Measurements from ENCODE around the gene ATXN10. TPM values are rescaled to one million over a fixed set of nuclear protein-coding genes. Genes with fewer than 3 reads are reported as not detected.

ATXN10 gene
- polyA plus RNA-seq, 3 donors, result 40.9 to 64.7 (median 52.3) TPM

DNA sequence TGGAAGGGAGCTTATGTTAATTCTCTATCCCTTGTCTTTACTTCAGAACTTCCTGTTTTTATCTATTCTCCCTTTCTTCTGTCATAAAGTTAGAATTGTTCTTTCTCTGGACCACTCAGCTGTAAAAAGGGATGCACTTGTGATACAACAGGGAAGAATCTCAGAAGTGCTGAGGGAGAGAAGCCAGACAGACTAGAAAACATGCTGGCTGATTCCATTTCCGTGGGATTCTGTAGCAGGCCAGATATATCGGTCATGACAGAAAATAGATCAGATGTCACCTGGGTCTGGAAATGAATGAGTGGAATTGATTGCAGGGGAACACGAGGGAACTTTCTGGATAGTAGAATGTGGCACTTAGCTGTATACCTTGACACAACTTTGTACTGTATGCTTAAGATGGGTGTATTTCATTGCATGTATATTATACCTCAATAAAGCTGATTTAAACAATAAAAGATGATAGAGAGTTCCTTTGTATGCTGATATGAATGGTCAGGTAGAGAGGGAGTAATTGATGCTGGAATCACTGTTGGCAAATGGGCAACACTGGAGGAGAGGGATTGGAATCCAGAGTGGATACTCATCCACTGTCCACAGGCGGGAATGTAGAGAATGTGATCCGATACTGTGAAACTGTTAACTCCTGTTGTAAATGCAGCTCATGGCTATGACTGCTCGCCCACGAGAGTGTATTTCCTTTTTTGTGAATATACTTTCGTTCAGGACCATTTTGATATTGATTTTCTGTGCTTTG is 59.6 kb downstream of the ATXN10 start:
- no peak overlapping the region for H3K27ac ChIP-seq (ENCODE audit: low read depth, low read length)
- WGBS, 3 donors, result 81 to 88% (median 86%) methylated on average over 8 of the region's 8 CpGs

DNA sequence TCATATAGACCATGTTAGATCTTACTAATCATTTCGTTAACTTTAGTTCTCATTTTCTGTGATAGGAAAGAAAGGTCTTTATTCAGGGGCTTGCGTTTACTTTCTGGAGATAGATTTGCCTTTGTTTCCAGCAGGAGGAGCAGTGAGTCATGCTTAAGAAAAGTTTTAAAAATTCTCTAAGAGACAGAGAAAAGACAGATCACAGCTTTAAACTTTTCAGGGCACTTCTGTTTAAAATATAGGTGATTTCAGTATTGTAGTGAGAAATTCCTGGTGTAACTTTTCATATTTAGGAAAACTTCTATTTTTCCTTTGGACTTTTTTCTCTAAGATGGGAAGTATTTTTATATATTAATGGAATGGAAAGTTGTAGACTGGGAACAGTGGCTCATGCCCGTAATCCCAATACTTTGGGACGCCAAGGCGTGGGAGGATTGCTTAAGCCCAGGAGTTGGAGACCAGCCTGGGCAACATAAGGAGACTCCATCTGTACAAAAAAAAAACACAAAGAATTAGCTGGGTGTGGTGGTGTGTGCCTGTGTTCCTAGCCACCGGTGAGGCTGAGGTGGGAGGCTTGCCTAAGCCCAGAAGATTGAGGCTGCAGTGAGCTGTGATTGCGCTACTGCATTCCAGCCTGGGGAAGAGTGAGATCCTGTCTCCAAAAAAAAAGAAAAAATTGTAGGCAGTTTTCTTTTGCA is 60.3 kb downstream of the ATXN10 start:
- H3K27ac ChIP-seq (ENCODE audit: low read depth, low read length), result no peak overlapping the region
- 78 to 89% (median 79%) methylated on average over 7 of the region's 7 CpGs for WGBS, 3 donors

DNA sequence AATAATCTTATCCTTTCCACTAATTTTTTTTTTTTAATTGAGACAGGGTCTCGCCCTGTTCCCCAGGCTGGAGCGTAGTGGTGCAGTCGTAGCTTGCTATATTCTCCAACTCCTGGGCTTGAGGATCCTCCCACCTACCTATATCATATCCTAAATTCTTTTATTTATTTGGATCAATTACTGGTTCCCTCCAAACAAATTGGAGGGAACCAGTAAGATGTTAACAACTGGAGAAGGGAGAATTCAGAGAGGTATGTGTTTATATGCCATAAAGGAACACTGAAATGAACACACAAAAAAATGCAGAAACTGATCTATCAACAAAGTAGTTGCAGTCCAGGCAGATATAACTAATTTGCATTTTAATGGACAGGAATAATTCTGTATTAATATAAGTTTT is 63.6 kb downstream of the ATXN10 start:
- no peak overlapping the region for H3K27ac ChIP-seq (ENCODE audit: low read depth, low read length)
- WGBS, 3 donors, result 96 to 99% (median 98%) methylated on average over 3 of the region's 3 CpGs

DNA sequence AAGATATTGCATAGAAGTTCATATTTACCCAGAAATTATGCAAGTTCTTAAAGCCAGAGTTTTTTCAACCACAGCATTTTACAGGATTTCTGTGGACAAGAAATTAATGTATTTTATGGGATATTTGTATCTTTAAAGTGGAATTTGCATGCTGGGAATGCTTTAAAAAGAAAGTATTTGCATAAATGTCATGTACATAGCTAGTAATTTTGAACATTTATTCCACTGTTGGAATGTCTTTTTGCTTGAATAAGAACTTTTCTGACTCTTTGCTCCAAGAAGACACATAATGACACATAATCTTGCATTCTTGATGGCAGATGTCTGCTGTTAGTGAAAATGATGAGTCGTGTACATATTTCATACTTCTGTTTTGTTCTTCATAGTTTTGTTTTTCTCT is 66.6 kb downstream of the ATXN10 start:
- no peak overlapping the region for H3K27ac ChIP-seq (ENCODE audit: low read depth, low read length)
- 92 to 93% (median 92%) methylated on average over 1 of the region's 1 CpG for WGBS, 3 donors

DNA sequence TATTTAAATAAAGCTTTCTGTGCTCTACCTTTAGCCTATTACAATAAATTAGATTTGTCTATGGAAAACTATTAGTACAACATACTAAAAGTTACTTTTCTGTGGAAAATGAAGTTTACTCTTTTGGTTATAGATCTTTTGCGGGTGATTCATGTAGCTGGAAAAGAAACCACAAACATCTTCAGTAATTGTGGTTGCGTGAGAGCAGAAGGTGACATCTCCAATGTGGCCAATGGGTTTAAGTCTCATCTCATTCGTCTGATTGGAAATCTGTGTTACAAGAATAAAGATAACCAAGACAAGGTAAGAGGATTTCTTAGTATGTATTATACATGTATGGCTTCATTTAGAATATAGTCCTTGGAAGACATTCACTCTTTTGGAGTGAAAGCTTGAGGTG is 68.6 kb downstream of the ATXN10 start:
- H3K27ac ChIP-seq (ENCODE audit: low read depth, low read length), result no peak overlapping the region
- WGBS, 3 donors, result 96 to 100% (median 97%) methylated on average over 3 of the region's 3 CpGs

DNA sequence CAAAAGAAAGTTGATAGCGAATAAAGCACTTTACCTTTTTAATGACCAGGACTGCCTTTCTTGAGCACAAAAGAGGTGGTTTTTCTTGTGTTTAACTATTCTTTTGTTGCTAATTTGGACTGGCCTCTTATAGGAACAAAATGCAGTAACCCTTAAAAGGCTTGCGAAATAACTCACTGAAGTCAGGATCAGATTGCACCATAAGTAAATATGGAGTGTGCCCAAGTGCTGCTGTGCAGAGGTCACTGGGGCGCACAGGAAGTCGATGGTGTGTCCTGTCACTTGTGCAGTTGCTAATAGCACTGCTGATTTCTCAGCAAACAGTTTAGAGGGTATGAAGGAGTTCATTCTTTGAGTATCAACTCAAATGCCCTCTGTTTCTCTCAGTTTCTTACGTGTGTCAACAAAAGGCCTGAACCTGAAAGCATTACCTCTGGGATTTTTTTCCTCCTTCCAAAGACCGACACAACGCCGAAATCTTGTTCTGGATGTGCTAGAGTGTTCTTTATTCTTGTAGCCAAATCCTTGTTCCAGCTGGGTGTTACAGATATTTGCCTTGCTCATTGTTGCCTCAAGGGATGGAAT is 71.3 kb downstream of the ATXN10 start:
- 61 to 70% (median 62%) methylated on average over 8 of the region's 8 CpGs for WGBS, 3 donors
- H3K27ac ChIP-seq (ENCODE audit: low read depth, low read length), result peak overlapping the region; percentile 44

DNA sequence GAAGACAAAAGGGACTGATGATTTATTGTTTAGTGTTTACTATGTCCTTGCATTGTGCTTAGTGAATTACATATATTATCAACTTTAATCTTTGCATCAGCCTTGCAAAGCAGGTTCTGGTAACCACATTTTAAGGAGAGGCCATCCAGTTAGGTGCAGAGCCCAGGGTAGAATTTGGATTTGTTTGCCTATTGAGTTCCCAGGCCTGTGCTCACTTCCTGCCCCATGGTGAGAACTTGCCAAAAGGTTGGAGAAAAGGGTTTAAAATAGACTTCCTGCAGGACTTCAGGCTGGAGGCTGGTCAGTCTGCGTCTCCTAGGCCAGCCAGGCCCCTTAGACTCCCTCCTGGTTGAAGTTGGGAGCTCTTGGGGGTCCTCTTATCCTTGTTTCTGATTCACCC is 72.1 kb downstream of the ATXN10 start:
- WGBS, 3 donors, result 68 to 79% (median 73%) methylated on average over 1 of the region's 1 CpG
- H3K27ac ChIP-seq (ENCODE audit: low read depth, low read length), result no peak overlapping the region

DNA sequence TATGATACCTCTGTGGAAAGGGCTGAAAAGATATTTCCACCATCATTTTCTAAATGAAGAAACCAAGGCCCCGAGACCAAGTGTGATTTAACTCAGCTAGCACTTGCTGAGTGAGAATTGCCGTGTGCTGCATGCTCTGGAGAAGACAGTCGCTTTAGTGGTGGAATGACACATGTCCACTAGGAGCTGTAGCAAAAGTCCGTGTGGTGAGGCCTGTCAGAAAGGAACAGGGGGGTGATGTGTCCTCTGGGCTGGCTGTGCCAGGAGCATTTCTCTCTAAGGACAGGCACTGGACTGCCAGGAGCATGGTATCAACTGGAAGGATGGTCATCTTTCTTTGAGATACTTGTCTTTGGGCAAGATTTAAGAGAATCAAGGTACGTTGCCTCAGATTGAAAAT is 72.8 kb downstream of the ATXN10 start:
- 72 to 87% (median 82%) methylated on average over 5 of the region's 5 CpGs for WGBS, 3 donors
- H3K27ac ChIP-seq (ENCODE audit: low read depth, low read length), result no peak overlapping the region

DNA sequence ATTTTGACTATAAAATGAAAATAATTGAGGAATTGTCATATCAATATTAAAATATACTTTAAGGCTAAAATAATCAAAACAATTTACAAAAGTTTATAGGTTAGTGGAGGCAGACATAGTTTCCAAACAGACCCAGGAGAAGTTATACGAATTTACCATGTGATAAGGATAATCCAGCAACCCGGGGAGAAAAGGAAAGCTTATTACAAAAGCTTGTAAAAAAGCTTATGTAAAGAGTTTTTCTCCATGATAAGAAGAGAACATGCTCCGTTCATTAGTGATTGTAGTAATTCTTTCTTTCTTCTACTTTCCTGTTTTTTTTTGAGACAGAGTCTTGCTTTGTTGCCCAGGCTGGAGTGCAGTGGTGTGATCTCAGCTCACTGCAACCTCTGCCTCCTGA is 79.0 kb downstream of the ATXN10 start:
- H3K27ac ChIP-seq (ENCODE audit: low read depth, low read length), result no peak overlapping the region
- 85 to 86% (median 85%) methylated on average over 3 of the region's 3 CpGs for WGBS, 3 donors

DNA sequence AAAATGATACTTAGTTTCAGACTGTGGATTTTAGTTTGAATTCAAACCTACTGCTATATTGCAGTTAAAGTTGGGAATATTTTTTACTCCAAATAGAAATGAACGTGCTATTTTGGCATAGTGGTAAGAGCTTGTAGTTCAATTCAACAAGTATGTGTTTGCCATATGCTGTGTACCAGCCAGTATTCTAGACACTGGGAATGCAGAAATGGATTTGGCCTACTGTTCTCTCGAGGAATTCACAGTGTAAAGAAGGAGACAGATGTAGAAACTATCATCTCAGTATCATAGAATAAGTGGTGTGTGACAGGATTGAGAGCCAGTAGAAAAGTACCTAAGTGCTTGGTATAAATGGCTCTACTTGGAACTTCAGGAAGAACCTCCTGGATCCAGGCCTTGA is 80.4 kb downstream of the ATXN10 start:
- H3K27ac ChIP-seq (ENCODE audit: low read depth, low read length), result no peak overlapping the region
- 93 to 94% (median 94%) methylated on average over 2 of the region's 2 CpGs for WGBS, 3 donors

DNA sequence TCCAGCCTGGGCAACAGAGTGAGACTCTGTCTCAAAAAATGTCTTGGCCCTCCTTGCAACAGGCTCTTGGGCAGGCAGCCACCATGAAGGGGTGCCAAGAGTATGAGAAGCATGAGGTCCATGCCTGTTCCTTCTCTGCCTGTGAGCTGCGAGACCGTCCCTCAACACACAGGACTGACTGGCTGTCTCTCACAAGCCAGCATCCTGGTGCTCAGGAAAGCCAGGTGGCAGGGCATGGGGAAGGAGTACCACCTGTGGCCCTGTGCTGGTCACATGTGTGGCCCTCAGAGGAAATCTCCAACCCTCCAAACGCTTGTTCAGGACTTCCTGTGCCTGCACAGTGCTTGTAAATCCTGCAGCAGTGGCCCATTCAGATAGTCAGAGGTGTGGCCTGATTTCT is 83.2 kb downstream of the ATXN10 start:
- no peak overlapping the region for H3K27ac ChIP-seq (ENCODE audit: low read depth, low read length)
- WGBS, 3 donors, result 59 to 87% (median 76%) methylated on average over 3 of the region's 3 CpGs

DNA sequence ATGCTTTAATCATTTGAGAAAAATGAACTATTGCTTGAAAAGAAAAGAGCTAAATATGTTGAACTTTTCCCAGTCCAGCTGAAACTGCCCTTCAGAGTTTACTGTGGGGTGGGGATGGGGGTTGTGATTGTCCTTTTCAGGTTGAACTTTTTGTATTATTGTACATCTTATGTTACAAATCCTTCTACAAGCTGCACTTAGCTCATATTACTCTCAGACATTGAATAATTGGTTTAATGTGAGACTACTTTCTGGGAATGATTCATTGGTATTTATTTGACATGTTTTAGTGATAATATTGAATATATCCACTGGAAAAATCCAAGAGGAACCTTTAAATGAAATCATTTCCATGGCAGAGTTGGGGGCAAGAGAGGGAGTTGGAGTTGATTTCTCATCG is 84.9 kb downstream of the ATXN10 start:
- WGBS, 3 donors, result 41 to 63% (median 41%) methylated on average over 1 of the region's 1 CpG
- no peak overlapping the region for H3K27ac ChIP-seq (ENCODE audit: low read depth, low read length)

DNA sequence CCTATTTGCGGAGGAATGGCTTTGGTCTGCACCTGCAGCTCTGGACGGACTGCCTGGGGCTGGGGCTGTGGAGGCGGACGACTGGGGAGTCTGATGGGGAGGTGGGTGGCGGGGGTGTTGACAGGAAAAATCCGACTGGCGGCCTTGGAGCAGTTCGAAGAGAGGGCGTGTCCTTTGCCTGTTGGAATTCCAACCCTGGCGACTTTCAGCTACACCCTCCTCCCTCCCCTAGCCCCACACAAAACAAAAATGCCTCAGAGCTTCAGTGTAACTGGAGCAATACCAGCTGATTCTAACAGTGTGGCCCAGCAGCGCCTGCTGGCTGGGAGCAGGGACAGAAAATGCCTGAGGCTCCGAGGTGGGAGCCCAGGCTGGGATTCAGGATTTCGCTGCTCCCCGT is 85.4 kb downstream of the ATXN10 start:
- WGBS, 3 donors, result 67 to 78% (median 72%) methylated on average over 14 of the region's 14 CpGs
- H3K27ac ChIP-seq (ENCODE audit: low read depth, low read length), result no peak overlapping the region

DNA sequence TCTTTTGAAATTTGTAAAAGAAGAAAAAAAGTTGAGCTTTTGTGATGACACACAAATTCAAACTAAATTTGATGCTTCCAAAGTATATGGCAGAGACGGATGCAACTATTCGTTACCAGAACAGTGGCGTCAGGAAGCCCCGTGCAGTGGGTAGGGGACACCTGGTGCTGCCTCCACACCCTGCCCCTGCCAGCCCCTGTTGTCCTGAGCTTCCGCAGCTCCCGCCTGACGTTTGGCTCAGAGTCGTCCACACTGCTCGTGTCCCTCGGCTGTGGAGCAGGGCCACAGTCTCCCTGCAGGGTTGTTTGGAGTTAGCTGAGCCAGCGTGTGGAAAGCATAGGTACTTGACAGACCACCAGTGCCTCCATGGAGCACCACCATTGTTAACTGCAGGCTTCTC is 86.3 kb downstream of the ATXN10 start:
- WGBS, 3 donors, result 93% methylated on average over 11 of the region's 11 CpGs
- no peak overlapping the region for H3K27ac ChIP-seq (ENCODE audit: low read depth, low read length)

DNA sequence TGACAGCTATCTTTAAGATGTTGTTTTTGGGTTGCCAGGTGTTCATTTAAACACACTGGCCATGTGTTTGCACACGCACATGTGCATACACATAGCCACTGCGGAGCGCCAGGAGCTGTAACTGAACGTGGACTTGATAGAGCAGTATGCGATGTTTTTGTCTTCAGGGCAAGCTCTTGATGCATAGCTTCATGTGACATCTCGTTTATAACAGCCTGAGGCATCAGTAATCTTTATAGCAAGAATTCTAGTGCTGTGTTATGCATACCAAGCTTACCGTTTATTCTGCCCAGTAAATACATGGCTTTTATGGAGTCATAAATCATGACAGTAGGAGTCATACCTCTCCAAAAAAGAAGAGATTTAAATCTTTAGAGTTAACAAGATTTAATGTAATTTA is 87.0 kb downstream of the ATXN10 start:
- no peak overlapping the region for H3K27ac ChIP-seq (ENCODE audit: low read depth, low read length)
- 83 to 87% (median 84%) methylated on average over 7 of the region's 7 CpGs for WGBS, 3 donors

DNA sequence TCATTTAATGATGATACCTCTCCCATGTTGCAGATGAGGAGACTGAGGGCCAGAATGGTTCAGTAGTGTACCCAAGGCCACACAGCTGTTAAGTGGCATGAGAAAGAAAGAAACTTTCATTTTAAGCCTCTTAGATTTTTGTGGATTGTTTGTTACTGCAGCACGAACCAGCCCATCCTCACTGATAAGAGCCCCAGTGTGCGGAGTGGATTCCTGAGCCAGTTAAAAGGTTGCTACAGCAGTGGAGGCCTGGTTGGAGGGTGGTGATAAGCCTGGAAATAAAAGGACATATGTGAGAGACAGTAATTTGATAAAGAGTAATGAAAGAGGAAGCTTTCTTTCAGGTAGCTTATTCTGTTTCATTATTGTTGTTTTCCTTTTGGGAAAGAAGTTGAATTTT is 89.0 kb downstream of the ATXN10 start:
- 95 to 98% (median 98%) methylated on average over 2 of the region's 2 CpGs for WGBS, 3 donors
- no peak overlapping the region for H3K27ac ChIP-seq (ENCODE audit: low read depth, low read length)

DNA sequence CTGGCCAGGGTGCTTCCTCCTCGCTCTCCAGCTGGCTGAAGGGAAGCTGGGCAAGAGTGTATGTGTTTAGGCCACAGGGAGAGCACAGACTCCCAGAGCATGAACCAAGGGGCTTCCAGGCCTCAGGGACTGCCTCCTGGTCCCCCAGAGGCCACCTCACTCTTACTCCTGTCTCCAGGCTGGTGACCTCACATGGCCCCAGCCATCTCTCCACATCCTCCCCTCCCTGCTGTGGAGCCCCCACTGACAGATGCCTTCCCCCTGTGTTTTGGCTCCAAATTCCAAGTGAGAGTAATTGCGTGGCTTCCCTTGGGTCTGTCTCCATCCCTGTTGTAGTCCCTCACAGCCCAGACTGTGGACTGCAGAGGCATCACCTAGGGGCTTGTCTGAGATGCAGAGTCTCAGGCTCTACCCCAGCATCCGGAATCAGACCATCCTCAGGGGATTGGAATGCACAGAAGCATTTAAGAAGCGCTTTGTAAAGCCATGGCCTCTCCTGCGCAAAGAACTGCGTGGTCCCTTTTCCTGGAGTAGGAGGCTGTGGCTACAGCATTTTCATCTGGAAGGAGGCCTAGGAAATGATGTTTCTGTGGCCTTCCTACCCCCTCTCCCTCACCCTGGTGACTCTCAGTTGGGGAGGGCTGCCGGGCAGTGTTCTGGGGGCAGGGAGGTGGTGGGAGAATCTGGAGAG is 91.1 kb downstream of the ATXN10 start:
- no peak overlapping the region for H3K27ac ChIP-seq (ENCODE audit: low read depth, low read length)
- 73 to 89% (median 85%) methylated on average over 7 of the region's 7 CpGs for WGBS, 3 donors

DNA sequence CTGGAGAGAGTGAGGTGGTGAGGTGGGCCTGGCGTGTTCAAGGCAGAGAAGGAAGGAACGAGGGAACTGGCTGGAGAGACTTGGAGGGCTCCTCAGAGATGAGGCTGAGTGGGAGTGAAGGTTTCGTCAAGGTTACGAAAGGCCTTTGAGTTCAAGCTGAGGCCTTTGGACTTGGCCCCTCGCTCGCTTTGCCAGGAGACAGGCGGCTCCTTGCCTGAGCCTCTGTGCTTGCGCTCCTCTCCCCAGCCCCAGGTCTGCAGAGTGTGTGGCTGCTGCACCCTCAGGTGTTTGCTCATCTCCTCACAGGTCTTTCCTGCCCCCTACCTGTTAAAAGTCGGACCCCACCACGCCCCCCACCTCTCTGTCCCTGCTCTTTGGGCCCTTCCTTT is 91.6 kb downstream of the ATXN10 start:
- 71 to 80% (median 77%) methylated on average over 9 to 10 of the region's 10 CpGs for WGBS, 3 donors

DNA sequence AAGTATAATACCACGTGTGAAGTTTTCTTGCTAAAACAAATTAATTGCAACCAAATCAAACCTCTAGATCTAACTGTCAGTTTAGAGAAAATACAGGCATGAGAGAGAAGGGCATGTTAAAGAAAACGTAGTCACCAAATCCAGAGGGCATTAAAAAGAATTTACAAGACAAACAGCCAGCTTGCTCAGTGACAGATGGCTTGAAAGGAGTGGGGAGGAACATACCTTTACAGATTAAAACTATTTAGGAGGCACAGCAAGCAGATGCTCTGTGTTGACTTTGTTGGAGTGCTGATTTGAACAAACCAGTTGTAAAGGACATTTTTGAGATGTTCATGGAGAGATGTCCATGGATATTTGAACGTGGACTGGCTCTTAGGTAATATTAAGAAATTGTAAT is 96.9 kb downstream of the ATXN10 start:
- no peak overlapping the region for H3K27ac ChIP-seq (ENCODE audit: low read depth, low read length)
- WGBS, 3 donors, result 88 to 93% (median 89%) methylated on average over 3 of the region's 3 CpGs

More for the DNA sequence above, 91.6 kb downstream of the ATXN10 start:
- no peak overlapping the region for H3K27ac ChIP-seq (ENCODE audit: low read depth, low read length)

All from adipose tissue (tissue), 3 donors.